Stomach (tissue), 4 donors: Measurements from ENCODE around the gene MOGAT1.

ENCODE experiments used
- CTCF ChIP-seq, 7 experiments: fragments of 450-650 bp in 4 of 7; fragments of 200-600 bp in 3 of 7; sonication (generic) in 3 of 7; IDR thresholded peaks; one replicate each; pipeline ENCODE4 v1.5.1; 2016 to 2019; ENCODE audit warnings: antibody characterized with exemption in 7 of 7, control low read depth in 2 of 7, mild to moderate bottlenecking in 1 of 7
- POLR2AphosphoS5 ChIP-seq, 3 donors: sonication (generic); formaldehyde crosslinking; IDR thresholded peaks; one replicate each; pipeline ENCODE4 v1.6.1; 2016; ENCODE audit warnings: antibody characterized with exemption in 3 of 3

GRCh38 chr2:222722327-222722946, 51.0 kb downstream of the MOGAT1 start:
- no peak for TF ChIP-seq POLR2AphosphoS5 (IDR thresholded peaks at IDR 0.05)
- TF ChIP-seq CTCF (IDR thresholded peaks at IDR 0.05), result no peak
